ENCODE data around the gene SLAMF6.
"Not testable (repeated sequence)": the region's sequence is repeated elsewhere in the genome, so short reads cannot be mapped to it uniquely, and the experiment has no call there.

The SLAMF6 gene

GRCh38 chr1:160500321-160500990, 22.6 kb downstream of the SLAMF6 start:
- DNase-seq, result no peak

GRCh38 chr1:160499631-160500030, 23.4 kb downstream of the SLAMF6 start:
- no peak for DNase-seq

- DNase-seq, result not testable (repeated sequence)
These were observed 24.6 kb downstream of the SLAMF6 start for GRCh38 chr1:160498301-160499065.

- DNase-seq, result no peak
These were observed 26.7 kb downstream of the SLAMF6 start for GRCh38 chr1:160496334-160496733.

- DNase-seq, result no peak
These were observed 28.4 kb downstream of the SLAMF6 start for GRCh38 chr1:160494620-160495019.

GRCh38 chr1:160492617-160493016, 30.4 kb downstream of the SLAMF6 start:
- DNase-seq, result no peak

GRCh38 chr1:160491981-160492380, 31.1 kb downstream of the SLAMF6 start:
- DNase-seq, result no peak

GRCh38 chr1:160491017-160491416, 32.0 kb downstream of the SLAMF6 start:
- DNase-seq, result no peak

- DNase-seq, result no peak
These were observed 33.4 kb downstream of the SLAMF6 start for GRCh38 chr1:160489513-160490261.

GRCh38 chr1:160488347-160489058, 34.6 kb downstream of the SLAMF6 start:
- no peak for DNase-seq

GRCh38 chr1:160486453-160486852, 36.6 kb downstream of the SLAMF6 start:
- no peak for DNase-seq

- DNase-seq, result no peak
These were observed 39.4 kb downstream of the SLAMF6 start for GRCh38 chr1:160483505-160484185.

- DNase-seq, result no peak
These were observed 41.0 kb downstream of the SLAMF6 start for GRCh38 chr1:160481979-160482596.

GRCh38 chr1:160480781-160481180, 42.3 kb downstream of the SLAMF6 start:
- not testable (repeated sequence) for DNase-seq

GRCh38 chr1:160479091-160479490, 44.0 kb downstream of the SLAMF6 start:
- not testable (repeated sequence) for DNase-seq

GRCh38 chr1:160474392-160475242, 48.4 kb downstream of the SLAMF6 start:
- no peak for DNase-seq

- DNase-seq, result no peak
These were observed 50.9 kb downstream of the SLAMF6 start for GRCh38 chr1:160472112-160472511.

GRCh38 chr1:160471253-160471652, 51.8 kb downstream of the SLAMF6 start:
- DNase-seq, result no peak

- no peak for DNase-seq
These were observed 55.5 kb downstream of the SLAMF6 start for GRCh38 chr1:160467576-160467975.

GRCh38 chr1:160466961-160467360, 56.1 kb downstream of the SLAMF6 start:
- no peak for DNase-seq

GRCh38 chr1:160465123-160465522, 57.9 kb downstream of the SLAMF6 start:
- DNase-seq, result no peak

All from DMS79 treated with DMSO at 0.1 percent for 48 hours (cell line).